Activated CD8-positive, alpha-beta memory T cell treated with anti-CD3 and anti-CD28 coated beads for 24 hours (primary cell): ENCODE measurements around the gene HMGCS2.

Experiments
- DNase-seq: peaks from one replicate; pipeline ENCODE4 v3.0.0-alpha.2; 2020

Gene HMGCS2

GRCh38 chr1:119768778-119769177 lies at the start of gene HMGCS2:
Gene HMGCS2, minus strand, starts transcription at chr1:119768905. Its CDS starts 61 bp downstream, at chr1:119768844.
- no peak for DNase-seq

DNA sequence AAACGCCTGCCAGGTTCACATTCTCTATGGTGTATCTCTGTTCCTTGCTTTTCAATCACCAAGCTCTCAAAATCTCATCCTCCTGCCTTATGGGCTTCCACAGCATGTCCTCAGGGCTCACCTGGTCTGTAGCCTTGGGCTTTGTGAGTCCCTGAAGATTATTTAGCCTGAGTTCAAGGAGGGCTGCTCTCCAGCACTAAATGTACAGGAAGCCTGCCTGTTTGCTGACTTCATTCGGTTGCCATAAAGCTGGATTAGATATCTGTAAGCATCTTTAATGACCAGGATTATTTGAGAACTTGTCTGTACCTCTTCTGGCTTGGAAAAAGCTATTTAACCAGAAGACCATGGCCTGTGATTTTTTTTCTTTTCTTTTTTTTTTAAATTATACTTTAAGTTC lies 49.5 kb upstream of the HMGCS2 start:
- DNase-seq = no peak

- DNase-seq = no peak
Observed at GRCh38 chr1:119816407-119816806, 47.7 kb upstream of the HMGCS2 start.

- DNase-seq = no peak
Observed at GRCh38 chr1:119815928-119816327, 47.2 kb upstream of the HMGCS2 start.

- DNase-seq = no peak
Observed at GRCh38 chr1:119815361-119815760, 46.7 kb upstream of the HMGCS2 start.

- no peak for DNase-seq
Observed at GRCh38 chr1:119814288-119814687, 45.6 kb upstream of the HMGCS2 start.

GRCh38 chr1:119811985-119812557 lies 43.4 kb upstream of the HMGCS2 start:
- DNase-seq = no peak

DNA sequence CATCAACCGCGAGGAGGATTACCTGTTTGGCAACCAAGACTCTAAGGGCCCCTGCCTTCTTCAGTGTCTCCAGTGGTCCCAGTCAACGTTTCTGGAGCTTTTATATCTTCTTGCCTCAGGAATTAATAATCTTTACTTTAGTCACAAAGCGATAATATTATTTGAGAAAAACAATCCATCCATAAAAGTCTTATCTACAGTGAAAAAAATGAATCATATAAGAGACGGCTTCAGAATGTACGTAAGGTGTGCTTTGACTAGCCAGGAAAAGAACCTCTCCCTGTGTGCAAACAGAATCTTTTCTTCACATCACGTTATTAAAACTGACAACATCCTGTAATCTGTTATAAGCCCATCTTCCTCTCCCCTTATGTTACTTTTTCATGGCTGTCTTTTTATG lies 42.7 kb upstream of the HMGCS2 start, which contains the start of gene REG4:
Gene REG4 (minus strand): TSS at position 74 of the 400 bp plus-strand sequence. CDS start 2,691 bp downstream, outside the sequence.
- no peak for DNase-seq

GRCh38 chr1:119808972-119809550 lies 40.4 kb upstream of the HMGCS2 start:
- peak; percentile 82 for DNase-seq

- DNase-seq = no peak
Observed at GRCh38 chr1:119808491-119808890, 39.8 kb upstream of the HMGCS2 start.

DNA sequence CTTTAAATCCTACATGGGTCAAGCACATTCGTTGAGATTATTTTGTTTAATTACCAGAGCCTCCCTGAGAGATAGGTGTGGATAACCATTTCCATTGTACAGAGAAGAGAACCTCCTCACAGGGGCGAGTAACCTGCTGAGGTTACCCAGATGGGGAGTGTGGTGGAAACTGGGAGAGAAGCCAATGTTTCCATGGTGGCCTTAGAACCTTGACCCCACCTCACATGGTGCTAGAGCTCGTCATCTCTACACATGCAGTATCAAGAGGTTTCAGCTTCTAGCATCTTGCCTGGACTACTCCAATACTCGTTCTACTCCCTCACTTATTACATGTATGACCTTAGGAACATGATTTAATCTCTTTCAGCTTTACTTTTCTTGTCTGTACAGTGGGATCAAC lies 37.8 kb upstream of the HMGCS2 start:
- no peak for DNase-seq

- DNase-seq = no peak
Observed at GRCh38 chr1:119805746-119806145, 37.0 kb upstream of the HMGCS2 start.

- DNase-seq = no peak
Observed at GRCh38 chr1:119805247-119805646, 36.5 kb upstream of the HMGCS2 start.

- peak; percentile 79 for DNase-seq
Observed at GRCh38 chr1:119799599-119800177, 31.0 kb upstream of the HMGCS2 start.

- DNase-seq = no peak
Observed at GRCh38 chr1:119799003-119799402, 30.3 kb upstream of the HMGCS2 start.

DNA sequence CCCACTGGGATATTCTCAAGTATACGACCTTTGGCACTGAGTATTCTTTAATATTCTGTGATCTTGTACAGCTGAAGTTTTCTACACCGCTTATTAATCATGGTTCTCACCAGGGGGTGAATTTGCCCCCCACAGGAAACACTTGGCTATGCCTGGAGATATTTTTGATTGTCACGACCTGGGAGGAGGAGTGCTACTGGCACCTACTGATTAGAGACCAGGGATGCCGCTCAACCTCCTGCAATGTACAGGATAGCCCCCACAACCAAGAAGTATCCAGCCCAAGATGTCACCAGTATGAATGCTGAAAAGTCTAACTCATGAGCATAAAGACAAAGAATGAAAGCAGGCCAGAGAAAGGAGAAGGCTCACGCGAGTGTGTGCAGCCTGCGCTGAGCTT lies 28.9 kb upstream of the HMGCS2 start:
- no peak for DNase-seq

DNA sequence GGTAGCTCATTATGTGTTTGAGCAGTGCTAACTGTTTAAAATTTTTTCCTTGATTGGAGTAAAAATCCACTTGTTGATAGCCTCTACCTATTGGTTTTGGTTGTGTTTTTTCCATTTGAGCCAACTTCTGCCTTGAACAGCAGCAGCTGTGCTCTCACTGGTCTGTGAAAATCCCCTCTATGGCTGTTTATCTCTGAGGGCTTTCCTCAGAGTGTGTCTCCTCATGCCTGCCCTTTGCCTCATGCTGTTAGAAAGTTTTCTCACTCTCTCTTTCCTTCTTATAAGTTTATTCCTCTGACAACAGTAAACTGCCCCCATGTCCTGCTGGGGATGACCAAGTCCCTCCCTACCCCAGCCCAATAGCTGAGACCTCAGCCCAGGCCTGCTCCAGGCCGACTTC lies 28.5 kb upstream of the HMGCS2 start:
- no peak for DNase-seq

GRCh38 chr1:119795261-119796200 lies 26.8 kb upstream of the HMGCS2 start:
- no peak for DNase-seq

DNA sequence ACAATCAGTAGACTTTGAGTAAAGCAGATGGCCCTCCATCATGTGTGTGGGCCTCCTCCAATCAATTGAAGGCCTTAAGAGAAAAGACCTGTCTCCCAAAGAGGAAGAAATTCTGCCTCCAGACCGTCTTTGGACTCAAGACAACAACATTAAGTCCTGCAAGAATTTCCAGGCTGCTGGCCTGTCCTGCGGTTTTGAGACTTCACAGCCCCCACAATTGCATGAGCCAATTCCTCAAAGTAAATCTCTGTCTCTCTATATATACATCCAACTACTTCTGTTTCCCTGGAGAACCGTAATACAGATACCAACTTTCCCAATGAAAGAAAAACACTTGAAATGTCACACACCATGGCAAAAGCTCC lies 26.2 kb upstream of the HMGCS2 start:
- DNase-seq = no peak

GRCh38 chr1:119794230-119794875 lies 25.6 kb upstream of the HMGCS2 start:
- no peak for DNase-seq

GRCh38 chr1:119791377-119791776 lies 22.7 kb upstream of the HMGCS2 start:
- DNase-seq = no peak

- DNase-seq = no peak
Observed at GRCh38 chr1:119790451-119791198, 21.9 kb upstream of the HMGCS2 start.
